GM12801 (cell line): ENCODE results near the gene SMAD6.

Experiments used
- TF ChIP-seq, protein P1 (sequence below): IDR thresholded peaks from one replicate; pipeline ENCODE4 v1.5.1; 2011; ENCODE audit warnings: control low read depth; ENCODE audit not compliant: insufficient read length; ENCODE audit errors: extremely low read depth

SMAD6 gene

DNA sequence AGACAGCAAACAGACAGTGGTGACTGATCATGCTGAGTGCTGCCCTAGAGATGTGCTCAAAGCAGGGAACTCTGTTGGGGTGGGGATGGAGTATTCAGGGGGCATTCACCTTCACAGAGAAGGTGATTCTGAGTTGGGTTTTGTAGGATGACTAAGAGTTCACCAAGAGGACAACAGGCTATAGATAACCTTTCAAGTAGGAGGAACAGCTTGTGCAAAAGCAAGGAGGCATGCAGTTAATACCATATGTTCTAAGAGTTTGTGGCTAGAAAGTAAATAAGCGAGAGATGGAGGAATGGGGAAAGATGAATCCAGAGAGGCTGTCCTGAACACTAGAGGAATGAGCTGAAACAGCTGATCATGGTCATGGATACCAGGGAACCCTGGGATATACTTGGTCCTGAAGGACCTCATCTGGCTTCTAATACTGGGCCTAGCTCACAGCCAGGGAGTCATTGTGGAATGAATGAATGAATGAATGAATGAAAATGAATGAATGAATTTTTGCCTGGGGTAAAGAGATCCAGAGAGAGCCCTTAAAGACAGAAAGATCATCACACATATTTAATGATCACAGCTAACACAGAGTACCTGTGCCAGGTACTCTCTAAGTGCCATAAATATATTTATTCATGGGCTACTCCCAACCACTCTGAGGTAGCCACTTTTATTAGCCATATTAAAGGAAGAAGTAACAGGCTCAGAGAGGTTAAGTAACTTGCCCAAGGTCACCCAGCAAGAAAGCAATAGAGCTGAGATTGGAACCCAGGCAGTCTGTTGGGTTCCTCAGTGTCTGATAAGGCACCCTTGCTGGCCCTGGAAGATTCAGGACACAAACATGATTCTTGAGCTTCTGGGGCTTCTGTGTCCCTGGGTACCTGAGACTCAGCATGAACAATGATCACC, 22.0 kb downstream of the SMAD6 start:
- TF ChIP-seq, protein P1, sequence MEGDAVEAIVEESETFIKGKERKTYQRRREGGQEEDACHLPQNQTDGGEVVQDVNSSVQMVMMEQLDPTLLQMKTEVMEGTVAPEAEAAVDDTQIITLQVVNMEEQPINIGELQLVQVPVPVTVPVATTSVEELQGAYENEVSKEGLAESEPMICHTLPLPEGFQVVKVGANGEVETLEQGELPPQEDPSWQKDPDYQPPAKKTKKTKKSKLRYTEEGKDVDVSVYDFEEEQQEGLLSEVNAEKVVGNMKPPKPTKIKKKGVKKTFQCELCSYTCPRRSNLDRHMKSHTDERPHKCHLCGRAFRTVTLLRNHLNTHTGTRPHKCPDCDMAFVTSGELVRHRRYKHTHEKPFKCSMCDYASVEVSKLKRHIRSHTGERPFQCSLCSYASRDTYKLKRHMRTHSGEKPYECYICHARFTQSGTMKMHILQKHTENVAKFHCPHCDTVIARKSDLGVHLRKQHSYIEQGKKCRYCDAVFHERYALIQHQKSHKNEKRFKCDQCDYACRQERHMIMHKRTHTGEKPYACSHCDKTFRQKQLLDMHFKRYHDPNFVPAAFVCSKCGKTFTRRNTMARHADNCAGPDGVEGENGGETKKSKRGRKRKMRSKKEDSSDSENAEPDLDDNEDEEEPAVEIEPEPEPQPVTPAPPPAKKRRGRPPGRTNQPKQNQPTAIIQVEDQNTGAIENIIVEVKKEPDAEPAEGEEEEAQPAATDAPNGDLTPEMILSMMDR: no peak

- TF ChIP-seq, protein P1: no peak
Measured at GRCh38 chr15:66724732-66725463, 22.9 kb downstream of the SMAD6 start.

- TF ChIP-seq, protein P1: no peak
Measured at GRCh38 chr15:66725464-66725785, 23.4 kb downstream of the SMAD6 start.

- TF ChIP-seq, protein P1: no peak
Measured at GRCh38 chr15:66726386-66726785, 24.4 kb downstream of the SMAD6 start.

- TF ChIP-seq, protein P1: no peak
Measured at GRCh38 chr15:66729331-66729951, 27.4 kb downstream of the SMAD6 start.

DNA sequence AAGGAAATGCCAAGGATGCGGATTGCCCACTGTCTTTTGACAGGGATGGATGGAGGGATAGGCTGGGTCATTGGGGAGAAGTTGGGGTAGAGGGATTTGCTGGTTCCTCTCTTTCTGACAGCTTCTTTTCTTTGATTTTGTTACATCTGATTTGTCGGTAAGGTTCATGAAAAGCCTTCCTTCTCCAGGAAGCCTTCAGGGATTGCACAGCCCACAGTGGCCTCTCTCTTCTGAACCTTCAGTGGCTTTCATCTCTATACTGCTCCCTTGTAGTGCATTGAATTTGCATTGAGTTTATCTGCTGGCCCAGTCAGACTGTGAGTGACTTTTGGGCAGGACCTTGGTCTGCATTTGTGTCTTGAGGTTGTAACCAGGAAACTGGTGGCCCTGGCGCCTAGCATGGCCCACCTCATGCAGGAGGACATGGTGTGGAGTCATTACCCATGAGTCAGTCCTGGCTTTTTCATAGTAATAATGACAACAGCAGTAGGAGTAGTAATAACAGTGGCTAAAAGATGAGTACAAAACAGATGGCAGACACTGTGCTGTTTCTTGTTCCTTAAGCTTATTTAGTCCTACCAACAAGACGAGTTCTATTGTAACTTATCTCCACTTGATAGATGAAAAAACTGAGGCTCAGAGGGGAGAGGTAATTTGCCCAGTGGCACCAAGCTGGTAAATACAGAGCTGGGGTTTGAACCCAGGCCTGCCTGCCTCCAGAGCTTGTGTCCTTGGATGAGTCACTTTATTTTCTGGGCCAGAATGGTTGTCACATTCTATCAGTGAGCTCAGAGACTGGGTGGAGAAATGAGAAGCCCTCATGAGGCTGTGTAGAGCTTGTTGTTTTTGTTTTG, 28.4 kb downstream of the SMAD6 start:
- TF ChIP-seq, protein P1: no peak
